GM12878 (cell line): ENCODE results near the gene DAB2. TPM values are rescaled to one million over a fixed set of nuclear protein-coding genes. Genes with fewer than 3 reads are reported as not detected.

Experiments
- ATAC-seq: fragments of 200-7000 bp; cut with Tn5 transposase; 3 replicates; pipeline ENCODE4 v1.9.1; 2020; ENCODE audit warnings: mild to moderate bottlenecking, moderate library complexity
- BruUV-seq: library from RNA; stranded (reverse); fragments of 400-500 nt; replicated peaks from 2 replicates; lab custom pipeline; 2021; lab: Mats Ljungman, UMichigan
- CTCF ChIA-PET: fragments of 300-600 bp; sonication (Branson Sonifier 250); formaldehyde crosslinking; extraction: SDS; loops from one replicate; lab custom pipeline; 2021; ENCODE audit warnings: inconsistent platforms; lab: Yijun Ruan, JAX
- POLR2A ChIA-PET: fragments of 350-600 bp; formaldehyde crosslinking; extraction: SDS; loops from one replicate; lab custom pipeline; 2021; ENCODE audit warnings: inconsistent platforms; lab: Charles Lee
- RAD21 ChIA-PET: fragments of 300-600 bp; sonication (Branson Sonifier 250); formaldehyde crosslinking; loops from one replicate; lab custom pipeline; 2023; ENCODE audit warnings: antibody characterized with exemption; ENCODE audit not compliant: unreplicated experiment; lab: Charles Lee
- SMC1A ChIA-PET: fragments of 300-600 bp; sonication (Branson Sonifier 250); formaldehyde crosslinking; loops from one replicate; lab custom pipeline; 2023; ENCODE audit not compliant: unreplicated experiment, uncharacterized antibody; lab: Charles Lee
- DNase-seq: peaks from one replicate; pipeline ENCODE4 v3.0.0-alpha.2; 2011; ENCODE audit warnings: low read depth, low spot score
- FAIRE-seq: peaks from 3 replicates; lab custom pipeline; 2011; peaks lifted over from hg19 to GRCh38; lab: Jason Lieb, UNC
- H2AFZ ChIP-seq: 2 replicates; pipeline ENCODE4 v1.6.0; 2011; ENCODE audit warnings: low read depth, low read length, control low read depth; ENCODE audit not compliant: control insufficient read depth
- H3K27ac ChIP-seq: 2 replicates; pipeline ENCODE4 v1.5.1; 2011; ENCODE audit warnings: control low read depth; ENCODE audit not compliant: control insufficient read depth, insufficient read depth
- H3K27me3 ChIP-seq, 2 experiments: replicated peaks in 1 of 2; 2 replicates each; pipeline versions ENCODE4 v1.6.0 to v1.6.1; 2011; ENCODE audit warnings: low read length in 1 of 2; ENCODE audit not compliant: control insufficient read depth in 2 of 2, insufficient read depth in 2 of 2
- H3K36me3 ChIP-seq, 2 experiments: 2 replicates each; pipeline ENCODE4 v1.5.1; 2011; ENCODE audit warnings: low read length in 1 of 2; ENCODE audit not compliant: control insufficient read depth in 2 of 2, insufficient read depth in 2 of 2
- H3K4me1 ChIP-seq: 2 replicates; pipeline ENCODE4 v1.6.1; 2011; ENCODE audit warnings: mild to moderate bottlenecking, low read length, moderate library complexity, mixed read lengths; ENCODE audit not compliant: control insufficient read depth, insufficient read depth
- H3K4me2 ChIP-seq: 2 replicates; pipeline ENCODE4 v1.6.0; 2011; ENCODE audit warnings: control low read depth; ENCODE audit not compliant: control insufficient read depth, insufficient read depth
- H3K4me3 ChIP-seq: fragments of 200-600 bp; sonication (generic); 2 replicates; pipeline ENCODE4 v1.5.1; 2016
- H3K79me2 ChIP-seq: 2 replicates; pipeline ENCODE4 v1.6.0; 2011; ENCODE audit warnings: low read length; ENCODE audit not compliant: control insufficient read depth, insufficient read depth
- H3K9ac ChIP-seq: 2 replicates; pipeline ENCODE4 v1.8.0; 2011; ENCODE audit warnings: low read length, control low read depth, mixed read lengths; ENCODE audit not compliant: control insufficient read depth, insufficient read depth
- H3K9me3 ChIP-seq: replicated peaks from 3 replicates; pipeline ENCODE4 v1.5.1; 2011; ENCODE audit warnings: mild to moderate bottlenecking, low read length; ENCODE audit not compliant: control insufficient read depth, insufficient read depth
- H4K20me1 ChIP-seq: 2 replicates; pipeline ENCODE4 v1.6.0; 2011; ENCODE audit not compliant: control insufficient read depth, insufficient read depth
- BMI1 ChIP-seq: fragments of 450-650 bp; IDR thresholded peaks from 2 replicates; pipeline ENCODE4 v1.6.1; 2016; ENCODE audit warnings: mild to moderate bottlenecking, moderate library complexity, borderline replicate concordance
- BRCA1 ChIP-seq: IDR thresholded peaks from 2 replicates; pipeline ENCODE4 v1.6.1; 2011; ENCODE audit warnings: low read depth, low read length, improper control_type of control experiment
- CBFB ChIP-seq: IDR thresholded peaks from 2 replicates; pipeline ENCODE4 v1.6.1; 2016; ENCODE audit warnings: antibody characterized with exemption, low read depth
- CBX3 ChIP-seq: fragments of 200-600 bp; sonication (generic); IDR thresholded peaks from 2 replicates; pipeline ENCODE4 v1.6.1; 2016; ENCODE audit warnings: low read depth, borderline replicate concordance
- EZH2 ChIP-seq: IDR thresholded peaks from 2 replicates; pipeline ENCODE4 v1.6.1; 2012; ENCODE audit warnings: low read depth, mild to moderate bottlenecking, control low read depth, inconsistent platforms, low read length, borderline replicate concordance; ENCODE audit not compliant: control insufficient read depth
- HSF1 ChIP-seq: fragments of 150-350 bp; IDR thresholded peaks from 2 replicates; pipeline ENCODE4 v1.6.1; 2014; ENCODE audit warnings: mild to moderate bottlenecking, low read depth, low read length
- IKZF2 ChIP-seq, 2 experiments: fragments of 450-650 bp; IDR thresholded peaks; 2 replicates each; pipeline ENCODE4 v1.6.1; 2017; ENCODE audit warnings: mild to moderate bottlenecking in 2 of 2, moderate library complexity in 2 of 2
- MLLT1 ChIP-seq: fragments of 450-650 bp; IDR thresholded peaks from 2 replicates; pipeline ENCODE4 v1.6.1; 2016; ENCODE audit warnings: mild to moderate bottlenecking
- NRF1 ChIP-seq: conservative IDR thresholded peaks from 2 replicates; pipeline ENCODE4 v1.6.1; 2011; ENCODE audit warnings: mild to moderate bottlenecking, low read depth, low read length, improper control_type of control experiment
- PAX8 ChIP-seq: fragments of 450-650 bp; IDR thresholded peaks from 2 replicates; pipeline ENCODE4 v1.6.1; 2017; ENCODE audit warnings: mild to moderate bottlenecking, moderate library complexity
- SUZ12 ChIP-seq: fragments of 200-600 bp; sonication (generic); IDR thresholded peaks from one replicate; pipeline ENCODE4 v1.6.1; 2018; ENCODE audit warnings: antibody characterized with exemption, mild to moderate bottlenecking; ENCODE audit not compliant: unreplicated experiment
- TCF7 ChIP-seq: IDR thresholded peaks from 2 replicates; pipeline ENCODE4 v1.6.1; 2014; ENCODE audit warnings: antibody characterized with exemption, borderline replicate concordance
- WRNIP1 ChIP-seq: IDR thresholded peaks from 2 replicates; pipeline ENCODE4 v1.6.1; 2011; ENCODE audit warnings: low read depth, low read length, improper control_type of control experiment, borderline replicate concordance
- YBX1 ChIP-seq: fragments of 450-650 bp; IDR thresholded peaks from 2 replicates; pipeline ENCODE4 v1.6.1; 2016; ENCODE audit warnings: antibody characterized with exemption
- ZBTB4 ChIP-seq: fragments of 450-650 bp; formaldehyde crosslinking; IDR thresholded peaks from 2 replicates; pipeline ENCODE4 v1.4.0; 2022; ENCODE audit warnings: mild to moderate bottlenecking, moderate library complexity
- ZSCAN29 ChIP-seq: fragments of 450-650 bp; IDR thresholded peaks from 2 replicates; pipeline ENCODE4 v1.6.1; 2017; ENCODE audit warnings: mild to moderate bottlenecking, moderate library complexity
- ZZZ3 ChIP-seq: IDR thresholded peaks from 2 replicates; pipeline ENCODE4 v1.6.1; 2011; ENCODE audit warnings: low read depth; ENCODE audit not compliant: control insufficient read depth, insufficient read length
- WGBS: methylation state at CpG from one replicate; pipeline ENCODE4 v1.1.6; 2016; ENCODE audit warnings: low lambda C conversion rate; ENCODE audit not compliant: insufficient replicate concordance, insufficient coverage; ENCODE audit errors: missing lambda C conversion rate; 5-methylcytosine and 5-hydroxymethylcytosine counted together
- in situ Hi-C: fragments of 300-500 bp; cut with MboI; formaldehyde crosslinking; loops from 9 replicates; pipeline ENCODE4 v1.14.3; 2018; ENCODE audit warnings: mixed read lengths
- intact Hi-C: fragments of 100-400 bp; cut with micrococcal nuclease; formaldehyde crosslinking; loops from one replicate; pipeline ENCODE4 v1.14.2; 2022; ENCODE audit not compliant: unreplicated experiment
- polyA plus RNA-seq, 11 experiments: library from polyadenylated mRNA; depleted of rRNA in 4 of 11; unstranded in 6 of 11; stranded (reverse) in 5 of 11; fragments of >200 nt; fragmentation: Nextera tagmentation in 4 of 11; fragmentation: Illumina TruSeq in 1 of 11; extraction: Ambion mirVana in 4 of 11; extraction: Trizol in 1 of 11; gene quantifications; 1 replicate in 1 of 11; 2 replicates in 10 of 11; pipeline versions ENCODE4 v1.2.1 to v1.2.3, GENCODE V29; 2011 to 2016; ENCODE audit warnings: inconsistent platforms in 2 of 11, missing spikeins in 2 of 11, low read depth in 1 of 11
- total RNA-seq, 4 experiments: library from RNA; depleted of rRNA in 3 of 4; stranded (reverse); fragments of >200 nt in 3 of 4; fragmentation: Illumina TruSeq in 1 of 4; extraction: Trizol in 1 of 4; gene quantifications; 2 replicates each; pipeline versions ENCODE4 v1.2.1 to v1.2.3, GENCODE V29; 2013 to 2021

Gene DAB2
- total and polyA plus RNA-seq, 10 of the 15 experiments (the other 5 are each of a cell fraction or from before 2014, with no cell fraction given): 0.05 to 0.23 (median 0.11) TPM; not detected in 7

- TF ChIP-seq ZSCAN29: no peak
- TF ChIP-seq WRNIP1: no peak
- no peak for TF ChIP-seq NRF1
Measured at GRCh38 chr5:39342460-39342859, 82.3 kb downstream of the DAB2 start (continued).

GRCh38 chr5:39341896-39342295 is 82.9 kb downstream of the DAB2 start:
- no peak overlapping the region for H3K4me3 ChIP-seq
- H3K36me3 ChIP-seq: no peaks in the 10 kb centered on the region
- FAIRE-seq (no peak), ATAC-seq (no peak), DNase-seq (no peak)
- no peak overlapping the region for H3K9ac ChIP-seq
- no peak overlapping the region for H3K27ac ChIP-seq
- no peaks in the 10 kb centered on the region for H4K20me1 ChIP-seq
- H3K9me3 ChIP-seq: no peaks in the 10 kb centered on the region
- ChIA-PET CTCF (no interaction called here), POLR2A (no interaction called here), SMC1A (no interaction called here), RAD21 (no interaction called here)
- intact Hi-C loops (no loop called here), in situ Hi-C loops (no loop called here)
- 33% methylated on average over 1 of the region's 1 CpG for WGBS
- H2AFZ ChIP-seq: no peak overlapping the region
- TF ChIP-seq TCF7 (no peak), SUZ12 (no peak), BMI1 (no peak), NRF1 (no peak), IKZF2 (IDR thresholded peaks at IDR 0.05) (no peak), ZZZ3 (no peak), BRCA1 (no peak), PAX8 (no peak), ZSCAN29 (no peak), ZBTB4 (no peak), HSF1 (no peak), CBFB (no peak), MLLT1 (no peak), WRNIP1 (no peak), CBX3 (no peak), YBX1 (no peak), EZH2 (no peak)
- H3K4me1 ChIP-seq: no peaks in the 10 kb centered on the region
- no peaks in the 10 kb centered on the region for H3K79me2 ChIP-seq
- H3K27me3 ChIP-seq: no peaks in the 10 kb centered on the region
- BruUV-seq: no TSS peak
- no peak overlapping the region for H3K4me2 ChIP-seq
